ENCODE results near the gene SH2D2A. TPM values are rescaled to one million over a fixed set of nuclear protein-coding genes. Genes with fewer than 3 reads are reported as not detected.

Gene SH2D2A
- total RNA-seq, 1 experiment from 2014 or later, result 4.0 TPM

GRCh38 chr1:156858959-156859522 is 42.4 kb upstream of the SH2D2A start, which contains the start of gene INSRR:
TSS of gene INSRR (minus strand) at chr1:156859117. CDS start at chr1:156858621, 496 bp downstream.
- Histone ChIP-seq H3K27ac (no peak within 1 kb of the TSS), H3K36me3 (ENCODE audit: low read depth) (no peaks in the 10 kb centered on the region), H3K4me1 (replicated peaks; ENCODE audit: insufficient read depth) (peaks cover 12% of the 10 kb centered on the region), H3F3A (ENCODE audit: insufficient read depth, low read depth) (no peaks in the 10 kb centered on the region), H3K27me3 (ENCODE audit: insufficient read depth, low read depth) (peaks cover 64% of the 10 kb centered on the region), H4K20me1 (ENCODE audit: insufficient read depth) (no peaks in the 10 kb centered on the region), H3K79me2 (ENCODE audit: low read depth) (no peaks in the 10 kb centered on the region), H3K4me3 (peak within 1 kb of the TSS; percentile 40; the same call in 1 of the 2 replicates), H2AFZ (peak within 1 kb of the TSS; percentile 24; the same call in 1 of the 2 replicates), H3K9me2 (ENCODE audit: insufficient read depth) (no peaks in the 10 kb centered on the region), H3K9me3 (ENCODE audit: insufficient read depth, low read depth) (no peaks in the 10 kb centered on the region), H3K4me2 (peak within 1 kb of the TSS; percentile 83)
- intact Hi-C loops (cut with micrococcal nuclease; ENCODE audit: unreplicated experiment), result loop anchor here (2.0 kb wide), 2 partner anchors 170 to 232 kb away; no protein-coding TSS in a partner anchor
- CTCF ChIA-PET, result interaction anchor here (0.6 to 2.5 kb wide), 10 partner anchors 20 to 233 kb away, joined by 3 to 25 read pairs (median 6); partner anchors contain the start of gene HDGF
- no TSS peak for BruUV-seq (replicated peaks)
- DNase-seq, result no peak
- POLR2A ChIA-PET (ENCODE audit: unreplicated experiment), result no interaction called here
- TF ChIP-seq CTCF (conservative IDR thresholded peaks at IDR 0.05) (no peak), EZH2 (IDR thresholded peaks at IDR 0.05; ENCODE audit: low read depth) (no peak; the same call in 1 of the 2 replicates)

- CTCF ChIA-PET, result interaction anchor here (0.7 to 1.5 kb wide), 3 partner anchors 38 to 107 kb away, joined by 3 to 8 read pairs (median 3); partner anchors contain the start of gene HDGF
- peaks cover 64% of the 10 kb centered on the region for H3K27me3 ChIP-seq (ENCODE audit: insufficient read depth, low read depth)
- intact Hi-C loops (cut with micrococcal nuclease; ENCODE audit: unreplicated experiment), result loop anchor here (2.0 kb wide), 2 partner anchors 170 to 232 kb away; no protein-coding TSS in a partner anchor
- no peaks in the 10 kb centered on the region for H3K36me3 ChIP-seq (ENCODE audit: low read depth)
- no peaks in the 10 kb centered on the region for H3K9me3 ChIP-seq (ENCODE audit: insufficient read depth, low read depth)
- H2AFZ ChIP-seq, result no peak overlapping the region
- no peak for TF ChIP-seq CTCF (conservative IDR thresholded peaks at IDR 0.05)
- no peak for TF ChIP-seq EZH2 (IDR thresholded peaks at IDR 0.05; ENCODE audit: low read depth)
- POLR2A ChIA-PET (ENCODE audit: unreplicated experiment), result interaction anchor here (0.6 kb wide), 1 partner anchor 77 kb away, joined by 3 read pairs; no protein-coding TSS in a partner anchor
- H3F3A ChIP-seq (ENCODE audit: insufficient read depth, low read depth), result no peaks in the 10 kb centered on the region
- peaks cover 12% of the 10 kb centered on the region for H3K4me1 ChIP-seq (replicated peaks; ENCODE audit: insufficient read depth)
- H4K20me1 ChIP-seq (ENCODE audit: insufficient read depth), result no peaks in the 10 kb centered on the region
- no peak overlapping the region for H3K27ac ChIP-seq
- no TSS peak for BruUV-seq (replicated peaks)
- no peak for DNase-seq
- peak overlapping the region; percentile 40; the same call in 1 of the 2 replicates for H3K4me3 ChIP-seq
- no peaks in the 10 kb centered on the region for H3K79me2 ChIP-seq (ENCODE audit: low read depth)
- peak overlapping the region; percentile 83 for H3K4me2 ChIP-seq
- H3K9me2 ChIP-seq (ENCODE audit: insufficient read depth), result no peaks in the 10 kb centered on the region
Observed at GRCh38 chr1:156858555-156858956, 41.9 kb upstream of the SH2D2A start.

GRCh38 chr1:156857532-156857931 is 40.9 kb upstream of the SH2D2A start:
- no TSS peak for BruUV-seq (replicated peaks)

More at GRCh38 chr1:156857532-156857931, 40.9 kb upstream of the SH2D2A start:
- Histone ChIP-seq H3F3A (ENCODE audit: insufficient read depth, low read depth) (no peaks in the 10 kb centered on the region), H3K4me1 (replicated peaks; ENCODE audit: insufficient read depth) (peaks cover 12% of the 10 kb centered on the region), H3K36me3 (ENCODE audit: low read depth) (no peaks in the 10 kb centered on the region), H3K9me3 (ENCODE audit: insufficient read depth, low read depth) (no peaks in the 10 kb centered on the region), H4K20me1 (ENCODE audit: insufficient read depth) (no peaks in the 10 kb centered on the region), H3K9me2 (ENCODE audit: insufficient read depth) (no peaks in the 10 kb centered on the region), H3K27me3 (ENCODE audit: insufficient read depth, low read depth) (peaks cover 64% of the 10 kb centered on the region), H3K27ac (no peak overlapping the region), H3K79me2 (ENCODE audit: low read depth) (no peaks in the 10 kb centered on the region), H3K4me2 (no peak overlapping the region), H3K4me3 (no peak overlapping the region), H2AFZ (no peak overlapping the region)
- TF ChIP-seq CTCF (conservative IDR thresholded peaks at IDR 0.05), result no peak
- TF ChIP-seq EZH2 (IDR thresholded peaks at IDR 0.05; ENCODE audit: low read depth), result no peak
- intact Hi-C loops (cut with micrococcal nuclease; ENCODE audit: unreplicated experiment), result no loop called here
- ChIA-PET POLR2A (ENCODE audit: unreplicated experiment) (no interaction called here), CTCF (interaction anchor here (0.5 to 0.7 kb wide), 2 partner anchors 59 to 145 kb away, joined by 6 read pairs; no protein-coding TSS in a partner anchor)
- DNase-seq, result no peak

Data from PC-9 (cell line).